A549 (cell line): ENCODE data around the gene ANLN. TPM values are rescaled to one million over a fixed set of nuclear protein-coding genes. Genes with fewer than 3 reads are reported as not detected.

Source experiments
- ATAC-seq, 2 experiments: fragments of 200-7000 bp in 1 of 2; fragments of >200 bp in 1 of 2; cut with Nextera tagmentation in 1 of 2; cut with Tn5 transposase in 1 of 2; 3 replicates each; pipeline versions ENCODE4 v1.8.0 to v1.9.1; 2018 to 2020; ENCODE audit warnings: mild to moderate bottlenecking in 1 of 2, moderate library complexity in 1 of 2
- CTCF ChIA-PET: fragments of 300-600 bp; sonication (Branson Sonifier 250); formaldehyde crosslinking; extraction: SDS; loops from one replicate; lab custom pipeline; 2021; ENCODE audit warnings: antibody characterized with exemption, inconsistent platforms; lab: Yijun Ruan, JAX
- POLR2A ChIA-PET: fragments of 350-600 bp; formaldehyde crosslinking; extraction: SDS; loops from one replicate; lab custom pipeline; 2021; ENCODE audit warnings: antibody characterized with exemption, inconsistent platforms; lab: Yijun Ruan, JAX
- DNase-seq, 2 experiments: peaks; one replicate each; pipeline versions ENCODE4 v3.0.0 to v3.0.0-alpha.2; 2011 to 2016; ENCODE audit warnings: low read depth in 1 of 2, low spot score in 1 of 2
- FAIRE-seq: peaks from 2 replicates; lab custom pipeline; 2011; peaks lifted over from hg19 to GRCh38; lab: Jason Lieb, UNC
- H3K27ac ChIP-seq, 2 experiments: fragments of >200 bp; sonication (Bioruptor Twin); formaldehyde crosslinking; 3 replicates each; pipeline ENCODE4 v1.5.1; 2016 to 2017
- H3K4me1 ChIP-seq: fragments of >200 bp; sonication (Bioruptor Twin); formaldehyde crosslinking; 3 replicates; pipeline ENCODE4 v1.6.1; 2016
- H3K4me2 ChIP-seq: fragments of >200 bp; sonication (Bioruptor Twin); formaldehyde crosslinking; 3 replicates; pipeline ENCODE4 v1.6.1; 2016
- H3K4me3 ChIP-seq: fragments of >200 bp; sonication (Bioruptor Twin); formaldehyde crosslinking; 3 replicates; pipeline ENCODE4 v1.5.1; 2016
- H3K9me3 ChIP-seq: fragments of >200 bp; sonication (Bioruptor Twin); formaldehyde crosslinking; 3 replicates; pipeline ENCODE4 v1.6.1; 2016
- EP300 ChIP-seq, 2 experiments: fragments of >200 bp; sonication (Bioruptor Twin); formaldehyde crosslinking; IDR thresholded peaks; 2 replicates in 1 of 2; 3 replicates in 1 of 2; pipeline ENCODE4 v1.6.1; 2016 to 2017
- FOSL2 ChIP-seq, 2 experiments: fragments of 450-650 bp in 1 of 2; fragments of >200 bp in 1 of 2; sonication (Bioruptor Twin) in 1 of 2; formaldehyde crosslinking; IDR thresholded peaks; 2 replicates each; pipeline versions ENCODE4 v1.5.0 to v1.6.1; 2016 to 2020; ENCODE audit warnings: mild to moderate bottlenecking in 1 of 2, moderate library complexity in 1 of 2
- MAZ ChIP-seq: fragments of 150-350 bp; IDR thresholded peaks from 2 replicates; pipeline ENCODE4 v1.6.1; 2014; ENCODE audit warnings: antibody characterized with exemption, low read depth, low read length, borderline replicate concordance
- NPAS2 ChIP-seq: fragments of 250-450 bp; sonication (Bioruptor Pico); IDR thresholded peaks from 2 replicates; pipeline ENCODE4 v1.8.0; 2022; ENCODE audit warnings: mild to moderate bottlenecking, moderate library complexity, borderline replicate concordance
- POLR2AphosphoS2 ChIP-seq: conservative IDR thresholded peaks from 2 replicates; pipeline ENCODE4 v1.6.1; 2012; ENCODE audit warnings: low read length, improper control_type of control experiment, inconsistent platforms
- RARB ChIP-seq: fragments of 250-450 bp; sonication (Bioruptor Pico); IDR thresholded peaks from 2 replicates; pipeline ENCODE4 v1.8.0; 2021; ENCODE audit warnings: mild to moderate bottlenecking, moderate library complexity
- RNF2 ChIP-seq: fragments of 200-600 bp; sonication (generic); IDR thresholded peaks from 2 replicates; pipeline ENCODE4 v1.6.1; 2016; ENCODE audit warnings: low read depth, mild to moderate bottlenecking, antibody characterized with exemption, moderate library complexity, borderline replicate concordance
- WGBS: methylation state at CpG from one replicate; pipeline ENCODE4 v1.1.6; 2017; ENCODE audit errors: missing lambda C conversion rate; 5-methylcytosine and 5-hydroxymethylcytosine counted together
- polyA plus RNA-seq, 4 experiments: library from polyadenylated mRNA; depleted of rRNA in 3 of 4; stranded (reverse); fragments of >200 nt; fragmentation: RNase III in 1 of 4; extraction: RNeasy Plus Mini Kit Qiagen cat#74134 plus additional on column Dnase treatment in 1 of 4; gene quantifications; 2 replicates in 3 of 4; 3 replicates in 1 of 4; pipeline ENCODE4 v1.2.3, GENCODE V29; 2011 to 2017
- TF ChIP-seq, protein P1 (sequence below): IDR thresholded peaks from 2 replicates; pipeline ENCODE4 v1.6.1; 2012; ENCODE audit warnings: low read depth, borderline replicate concordance
- TF ChIP-seq, protein P2 (sequence below): fragments of >200 bp; sonication (Bioruptor Twin); formaldehyde crosslinking; IDR thresholded peaks from 3 replicates; pipeline ENCODE4 v1.6.1; 2016
- TF ChIP-seq, protein P3 (sequence below): IDR thresholded peaks from 2 replicates; pipeline ENCODE4 v1.6.1; 2012
- TF ChIP-seq, protein P4 (sequence below): fragments of >200 bp; sonication (Bioruptor Twin); formaldehyde crosslinking; IDR thresholded peaks from 3 replicates; pipeline ENCODE4 v1.5.1; 2016
- TF ChIP-seq, protein P5 (sequence below): fragments of >200 bp; sonication (Bioruptor Twin); formaldehyde crosslinking; IDR thresholded peaks from 2 replicates; pipeline ENCODE4 v1.6.1; 2016
- TF ChIP-seq, protein P6 (sequence below): IDR thresholded peaks from 2 replicates; pipeline ENCODE4 v1.6.1; 2012
- TF ChIP-seq, protein P7 (sequence below): fragments of 150-350 bp; IDR thresholded peaks from 2 replicates; pipeline ENCODE4 v1.6.1; 2014; ENCODE audit warnings: low read depth, mild to moderate bottlenecking, low read length

Gene ANLN
- polyA plus RNA-seq, 2 of the 4 experiments (the other 2 are of a cell fraction) = 52.4 to 72.9 TPM

DNA sequence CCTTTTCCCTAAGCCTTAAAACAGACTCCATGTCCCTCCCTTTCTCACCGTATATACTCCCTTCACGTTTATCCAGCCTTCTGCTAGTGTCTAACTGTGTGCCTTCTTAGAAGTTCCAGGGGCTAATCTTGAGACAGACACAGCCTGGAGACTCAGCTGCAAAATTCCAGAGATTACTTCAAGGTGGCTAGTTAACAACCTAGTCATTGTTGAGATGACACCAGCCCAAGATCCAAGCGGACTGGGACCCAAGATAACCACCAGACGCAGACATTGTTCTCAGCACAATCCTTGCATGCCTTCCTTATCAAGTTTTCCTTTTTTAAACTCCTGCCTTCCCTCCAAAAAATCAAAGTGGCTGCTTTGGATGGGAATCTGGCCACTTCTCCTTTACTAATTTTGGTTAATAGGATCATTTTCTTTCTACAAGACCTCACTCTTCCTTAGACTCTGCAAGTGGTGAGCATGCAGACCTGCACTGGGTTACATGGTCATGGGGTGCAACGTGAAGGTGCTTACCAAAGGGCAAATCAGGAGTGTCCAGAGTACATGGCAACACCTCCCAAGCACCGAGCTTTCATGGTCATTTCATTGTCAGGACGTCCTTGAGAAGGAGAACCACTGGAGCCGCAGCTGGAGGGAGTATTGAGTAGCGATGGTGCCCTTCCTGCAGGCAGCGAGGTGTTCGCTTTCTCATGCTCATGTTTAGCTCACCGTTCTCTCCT, 69.7 kb downstream of the ANLN start:
- FAIRE-seq = no peak
- 70% methylated on average over 12 of the region's 12 CpGs for WGBS
- ChIA-PET POLR2A (no interaction called here), CTCF (interaction anchor here (2.0 to 2.5 kb wide), 2 partner anchors 18 to 211 kb away, joined by 7 to 10 read pairs; no protein-coding TSS in a partner anchor)
- Histone ChIP-seq H3K4me3 (no peak overlapping the region), H3K4me1 (no peaks in the 10 kb centered on the region)
- no peak for TF ChIP-seq RNF2
- TF ChIP-seq, all 56 proteins: peak for 0
- ATAC-seq (peak in 1 of 2 experiments; percentile 27; a peak in 3 of 6 replicates), DNase-seq (no peak)
- Histone ChIP-seq H3K9me3 (no peaks in the 10 kb centered on the region), H3K4me2 (no peak overlapping the region), H3K27ac (no peak overlapping the region)

DNA sequence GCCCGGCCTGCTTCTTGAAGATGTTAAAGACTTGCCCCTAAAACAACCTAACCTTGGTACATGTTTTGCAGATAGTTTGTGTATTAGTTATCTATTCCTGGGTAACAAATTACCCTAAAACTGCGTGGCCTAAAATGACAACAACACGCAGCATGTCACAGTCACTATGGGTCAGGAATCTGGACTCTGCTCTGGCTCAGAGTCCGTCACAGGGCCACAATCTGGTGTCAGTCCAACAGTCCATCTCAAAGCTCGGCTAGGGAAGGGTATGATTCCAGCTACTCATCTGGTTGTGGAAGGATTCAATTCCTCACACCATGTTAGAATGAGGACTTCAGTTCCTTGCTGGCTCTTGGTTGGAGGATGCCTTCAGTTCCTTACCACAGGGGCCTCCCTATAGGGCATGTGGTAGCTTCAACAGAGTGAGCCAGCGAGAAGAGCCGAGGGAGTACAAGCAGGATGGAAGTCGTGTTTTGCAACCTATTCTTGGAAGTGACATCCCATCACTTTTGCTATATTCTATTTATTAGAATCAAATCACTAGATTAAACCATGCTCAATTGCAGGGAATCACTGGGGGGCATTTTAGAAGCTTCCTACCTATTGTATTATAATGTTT, 71.3 kb downstream of the ANLN start:
- ChIA-PET CTCF (interaction anchor here (0.6 to 2.5 kb wide), 4 partner anchors 11 to 210 kb away, joined by 3 to 10 read pairs (median 6); no protein-coding TSS in a partner anchor), POLR2A (no interaction called here)
- Histone ChIP-seq H3K4me2 (no peak overlapping the region), H3K9me3 (no peaks in the 10 kb centered on the region), H3K4me1 (no peaks in the 10 kb centered on the region), H3K27ac (no peak overlapping the region), H3K4me3 (no peak overlapping the region)
- ATAC-seq (no peak), DNase-seq (no peak), FAIRE-seq (no peak)
- TF ChIP-seq POLR2AphosphoS2 (no peak), EP300 (IDR thresholded peaks at IDR 0.05) (no peak), MAZ (no peak), FOSL2 (IDR thresholded peaks at IDR 0.05) (no peak), FOSL2 (CRISPR knock-in tag; IDR thresholded peaks at IDR 0.05) (no peak), RARB (CRISPR knock-in tag) (no peak), NPAS2 (CRISPR knock-in tag) (no peak)
- TF ChIP-seq, protein P1, sequence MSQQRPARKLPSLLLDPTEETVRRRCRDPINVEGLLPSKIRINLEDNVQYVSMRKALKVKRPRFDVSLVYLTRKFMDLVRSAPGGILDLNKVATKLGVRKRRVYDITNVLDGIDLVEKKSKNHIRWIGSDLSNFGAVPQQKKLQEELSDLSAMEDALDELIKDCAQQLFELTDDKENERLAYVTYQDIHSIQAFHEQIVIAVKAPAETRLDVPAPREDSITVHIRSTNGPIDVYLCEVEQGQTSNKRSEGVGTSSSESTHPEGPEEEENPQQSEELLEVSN = no peak
- TF ChIP-seq, protein P2, sequence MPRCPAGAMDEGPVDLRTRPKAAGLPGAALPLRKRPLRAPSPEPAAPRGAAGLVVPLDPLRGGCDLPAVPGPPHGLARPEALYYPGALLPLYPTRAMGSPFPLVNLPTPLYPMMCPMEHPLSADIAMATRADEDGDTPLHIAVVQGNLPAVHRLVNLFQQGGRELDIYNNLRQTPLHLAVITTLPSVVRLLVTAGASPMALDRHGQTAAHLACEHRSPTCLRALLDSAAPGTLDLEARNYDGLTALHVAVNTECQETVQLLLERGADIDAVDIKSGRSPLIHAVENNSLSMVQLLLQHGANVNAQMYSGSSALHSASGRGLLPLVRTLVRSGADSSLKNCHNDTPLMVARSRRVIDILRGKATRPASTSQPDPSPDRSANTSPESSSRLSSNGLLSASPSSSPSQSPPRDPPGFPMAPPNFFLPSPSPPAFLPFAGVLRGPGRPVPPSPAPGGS = no peak
- TF ChIP-seq, protein P3, sequence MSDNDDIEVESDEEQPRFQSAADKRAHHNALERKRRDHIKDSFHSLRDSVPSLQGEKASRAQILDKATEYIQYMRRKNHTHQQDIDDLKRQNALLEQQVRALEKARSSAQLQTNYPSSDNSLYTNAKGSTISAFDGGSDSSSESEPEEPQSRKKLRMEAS = no peak
- TF ChIP-seq, protein P4, sequence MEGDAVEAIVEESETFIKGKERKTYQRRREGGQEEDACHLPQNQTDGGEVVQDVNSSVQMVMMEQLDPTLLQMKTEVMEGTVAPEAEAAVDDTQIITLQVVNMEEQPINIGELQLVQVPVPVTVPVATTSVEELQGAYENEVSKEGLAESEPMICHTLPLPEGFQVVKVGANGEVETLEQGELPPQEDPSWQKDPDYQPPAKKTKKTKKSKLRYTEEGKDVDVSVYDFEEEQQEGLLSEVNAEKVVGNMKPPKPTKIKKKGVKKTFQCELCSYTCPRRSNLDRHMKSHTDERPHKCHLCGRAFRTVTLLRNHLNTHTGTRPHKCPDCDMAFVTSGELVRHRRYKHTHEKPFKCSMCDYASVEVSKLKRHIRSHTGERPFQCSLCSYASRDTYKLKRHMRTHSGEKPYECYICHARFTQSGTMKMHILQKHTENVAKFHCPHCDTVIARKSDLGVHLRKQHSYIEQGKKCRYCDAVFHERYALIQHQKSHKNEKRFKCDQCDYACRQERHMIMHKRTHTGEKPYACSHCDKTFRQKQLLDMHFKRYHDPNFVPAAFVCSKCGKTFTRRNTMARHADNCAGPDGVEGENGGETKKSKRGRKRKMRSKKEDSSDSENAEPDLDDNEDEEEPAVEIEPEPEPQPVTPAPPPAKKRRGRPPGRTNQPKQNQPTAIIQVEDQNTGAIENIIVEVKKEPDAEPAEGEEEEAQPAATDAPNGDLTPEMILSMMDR = no peak
- TF ChIP-seq, protein P5, sequence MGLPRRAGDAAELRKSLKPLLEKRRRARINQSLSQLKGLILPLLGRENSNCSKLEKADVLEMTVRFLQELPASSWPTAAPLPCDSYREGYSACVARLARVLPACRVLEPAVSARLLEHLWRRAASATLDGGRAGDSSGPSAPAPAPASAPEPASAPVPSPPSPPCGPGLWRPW = no peak
- TF ChIP-seq, protein P6, sequence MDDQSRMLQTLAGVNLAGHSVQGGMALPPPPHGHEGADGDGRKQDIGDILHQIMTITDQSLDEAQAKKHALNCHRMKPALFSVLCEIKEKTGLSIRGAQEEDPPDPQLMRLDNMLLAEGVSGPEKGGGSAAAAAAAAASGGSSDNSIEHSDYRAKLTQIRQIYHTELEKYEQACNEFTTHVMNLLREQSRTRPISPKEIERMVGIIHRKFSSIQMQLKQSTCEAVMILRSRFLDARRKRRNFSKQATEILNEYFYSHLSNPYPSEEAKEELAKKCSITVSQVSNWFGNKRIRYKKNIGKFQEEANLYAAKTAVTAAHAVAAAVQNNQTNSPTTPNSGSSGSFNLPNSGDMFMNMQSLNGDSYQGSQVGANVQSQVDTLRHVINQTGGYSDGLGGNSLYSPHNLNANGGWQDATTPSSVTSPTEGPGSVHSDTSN = no peak
- TF ChIP-seq, protein P7, sequence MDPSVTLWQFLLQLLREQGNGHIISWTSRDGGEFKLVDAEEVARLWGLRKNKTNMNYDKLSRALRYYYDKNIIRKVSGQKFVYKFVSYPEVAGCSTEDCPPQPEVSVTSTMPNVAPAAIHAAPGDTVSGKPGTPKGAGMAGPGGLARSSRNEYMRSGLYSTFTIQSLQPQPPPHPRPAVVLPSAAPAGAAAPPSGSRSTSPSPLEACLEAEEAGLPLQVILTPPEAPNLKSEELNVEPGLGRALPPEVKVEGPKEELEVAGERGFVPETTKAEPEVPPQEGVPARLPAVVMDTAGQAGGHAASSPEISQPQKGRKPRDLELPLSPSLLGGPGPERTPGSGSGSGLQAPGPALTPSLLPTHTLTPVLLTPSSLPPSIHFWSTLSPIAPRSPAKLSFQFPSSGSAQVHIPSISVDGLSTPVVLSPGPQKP = no peak
- WGBS = 77% methylated on average over 8 of the region's 8 CpGs
